Psoas muscle (tissue), 8 donors: ENCODE measurements around the gene DIP2C. TPM values are rescaled to one million over a fixed set of nuclear protein-coding genes. Genes with fewer than 3 reads are reported as not detected.

ENCODE experiments used
- ATAC-seq, 4 donors: fragments of 200-7000 bp; cut with Tn5 transposase; one replicate each; pipeline ENCODE4 v1.9.1; 2020; ENCODE audit warnings: moderate library complexity in 3 of 4, mild to moderate bottlenecking in 2 of 4
- DNase-seq, 2 donors: peaks; one replicate each; pipeline ENCODE4 v3.0.0-alpha.2; 2020
- H3K27ac ChIP-seq: fragments of 200-600 bp; one replicate; pipeline ENCODE4 v1.8.0; 2022
- H3K27me3 ChIP-seq, 3 donors: fragments of 200-600 bp in 1 of 3; one replicate each; pipeline versions ENCODE4 v1.6.1 to v1.8.0; 2013 to 2022; ENCODE audit warnings: low read length in 2 of 3, mild to moderate bottlenecking in 2 of 3, moderate library complexity in 1 of 3; ENCODE audit not compliant: insufficient read depth in 3 of 3
- H3K36me3 ChIP-seq, 2 donors: fragments of 200-600 bp in 1 of 2; one replicate each; pipeline versions ENCODE4 v1.6.1 to v1.8.0; 2013 to 2022; ENCODE audit warnings: low read depth in 1 of 2, mild to moderate bottlenecking in 1 of 2, moderate library complexity in 1 of 2; ENCODE audit not compliant: insufficient read depth in 1 of 2
- H3K4me1 ChIP-seq: fragments of 200-600 bp; one replicate; pipeline ENCODE4 v1.8.0; 2022
- H3K4me3 ChIP-seq: fragments of 200-600 bp; one replicate; pipeline ENCODE4 v1.8.0; 2022; ENCODE audit warnings: mild to moderate bottlenecking
- H3K9me3 ChIP-seq: fragments of 200-600 bp; one replicate; pipeline ENCODE4 v1.8.0; 2022
- CTCF ChIP-seq: fragments of 200-600 bp; IDR thresholded peaks from one replicate; pipeline ENCODE4 v1.8.0; 2022; ENCODE audit warnings: antibody characterized with exemption
- WGBS, 3 donors: extraction: QIAGEN DNeasy Blood & Tissue Kit; methylation state at CpG; one replicate each; pipeline versions ENCODE4 v1.1.6 to v1.1.7; 2013; 5-methylcytosine and 5-hydroxymethylcytosine counted together
- intact Hi-C, 2 donors: fragments of 100-400 bp; cut with DNase I; formaldehyde crosslinking; loops; one replicate each; pipeline versions ENCODE4 v1.11.0 to v1.14.2; 2022
- polyA plus RNA-seq, 3 donors: library from polyadenylated mRNA; stranded (reverse); fragments of 200-250 nt; gene quantifications; one replicate each; pipeline ENCODE4 v1.2.3, GENCODE V29; 2013
- total RNA-seq, 4 donors: library from RNA; stranded (reverse); fragmentation: NEBNext Ultra II Directional in 2 of 4; extraction: Animal tissue kit (Norgen Biotek cat#: 25700) in 2 of 4; gene quantifications; one replicate each; pipeline versions ENCODE4 v1.2.1 to v1.2.4, GENCODE V29; 2021 to 2023
- donor health status: healthy with polysubstance abuse.
- donor health status: DM: no; HTN: no; CAD: no; lungs with moderate emphysema.
- donor health status: Bipolar disorder and iron deficiency.
- donor health status: healthy.
- donor health status: DM: yes; HTN: yes; CAD: no.
- donor health status: DM: no; HTN: no; CAD: no.
- donor health status: DM: no; HTN: no; CAD: no.
- donor health status: DM: yes; HTN: yes; CAD: no.

The DIP2C gene
- total and polyA plus RNA-seq, 7 donors, result 7.7 to 32.0 (median 25.0) TPM

DNA sequence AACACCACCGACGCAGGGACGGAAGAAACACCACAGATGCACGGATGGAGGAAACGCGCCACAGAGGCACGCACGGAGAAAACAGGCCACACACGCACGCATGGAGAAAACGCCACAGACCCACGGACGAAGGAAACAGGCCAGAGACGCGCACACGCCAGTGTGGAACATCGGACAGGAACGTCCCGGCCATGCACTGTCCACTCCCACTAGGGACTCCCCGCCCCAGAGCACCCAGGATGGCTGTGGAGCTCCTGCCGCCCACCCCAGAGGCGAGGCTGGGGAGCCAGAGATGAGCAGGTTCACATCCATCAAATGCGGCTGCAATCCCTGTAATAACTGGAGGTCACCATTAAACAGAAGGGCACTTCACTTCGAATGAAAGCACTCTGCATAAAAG lies 17.3 kb downstream of the DIP2C start:
- ATAC-seq (no peak), DNase-seq (no peak)
- H3K4me3 ChIP-seq, result no peak overlapping the region
- TF ChIP-seq CTCF, result no peak
- H3K36me3 ChIP-seq, result no peaks in the 10 kb centered on the region
- peaks cover 23% of the 10 kb centered on the region for H3K4me1 ChIP-seq
- 96 to 98% (median 97%) methylated on average over 24 of the region's 24 CpGs for WGBS, 3 donors
- H3K9me3 ChIP-seq, result no peaks in the 10 kb centered on the region
- peaks cover 0 to 3% (median 0%) of the 10 kb centered on the region in 3 donors for H3K27me3 ChIP-seq
- no peak overlapping the region for H3K27ac ChIP-seq
- intact Hi-C loops, result no loop called here

GRCh38 chr10:670990-671389 lies 18.5 kb downstream of the DIP2C start:
- intact Hi-C loops, result no loop called here
- no peak for ATAC-seq
- H3K9me3 ChIP-seq, result no peaks in the 10 kb centered on the region
- TF ChIP-seq CTCF, result no peak
- WGBS, 3 donors, result 88 to 89% (median 89%) methylated on average over 26 of the region's 26 CpGs
- no peaks in the 10 kb centered on the region for H3K36me3 ChIP-seq
- peaks cover 17% of the 10 kb centered on the region for H3K4me1 ChIP-seq
- H3K27me3 ChIP-seq, result peaks cover 0 to 3% (median 0%) of the 10 kb centered on the region in 3 donors
- no peak overlapping the region for H3K27ac ChIP-seq
- DNase-seq, result no peak
- no peak overlapping the region for H3K4me3 ChIP-seq

- no peak for TF ChIP-seq CTCF
- DNase-seq (no peak), ATAC-seq (no peak)
- Histone ChIP-seq H3K4me3 (no peak overlapping the region), H3K4me1 (peaks cover 17% of the 10 kb centered on the region), H3K27ac (no peak overlapping the region), H3K36me3 (no peaks in the 10 kb centered on the region), H3K27me3 (peaks cover 0 to 3% (median 0%) of the 10 kb centered on the region in 3 donors), H3K9me3 (no peaks in the 10 kb centered on the region)
- intact Hi-C loops, result no loop called here
- WGBS, 3 donors, result 89 to 91% (median 89%) methylated on average over 19 of the region's 19 CpGs
These were observed 19.4 kb downstream of the DIP2C start for GRCh38 chr10:670038-670437.

DNA sequence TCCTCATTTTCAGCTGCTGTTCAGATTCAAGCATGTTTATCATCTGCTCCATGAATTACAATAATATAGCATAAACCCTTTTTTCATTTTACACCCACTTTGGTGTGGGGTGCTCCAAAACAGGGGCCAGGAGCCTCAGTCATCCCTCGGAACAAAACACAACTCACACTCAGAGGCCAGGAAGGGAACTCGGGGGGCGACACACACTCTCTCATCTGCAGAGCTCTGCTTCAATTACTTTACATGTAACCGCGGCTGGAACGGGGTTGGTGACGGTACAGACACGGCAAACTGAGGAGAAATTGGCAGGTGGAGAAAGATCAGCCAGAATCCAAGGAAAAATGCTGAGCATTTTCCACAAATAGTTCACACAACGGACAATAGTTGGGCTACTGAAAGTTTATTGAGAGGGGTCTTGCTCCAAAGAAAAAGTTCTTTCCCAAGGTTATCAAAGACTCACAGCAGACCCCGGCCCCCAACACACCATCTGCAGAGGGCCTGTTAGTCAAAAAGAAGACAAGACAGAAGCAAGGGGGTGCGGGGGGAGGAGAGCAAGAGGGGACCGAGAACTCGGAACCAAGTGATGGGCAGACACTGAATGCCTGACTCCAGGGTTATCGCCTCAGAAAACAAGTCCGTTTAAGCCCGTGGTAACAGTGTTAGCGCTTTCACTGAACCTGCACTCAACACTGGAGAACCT lies 20.5 kb downstream of the DIP2C start:
- Histone ChIP-seq H3K27me3 (peaks cover 0 to 3% (median 0%) of the 10 kb centered on the region in 3 donors), H3K4me3 (no peak overlapping the region), H3K9me3 (no peaks in the 10 kb centered on the region), H3K36me3 (no peaks in the 10 kb centered on the region), H3K27ac (no peak overlapping the region), H3K4me1 (peaks cover 22% of the 10 kb centered on the region)
- ATAC-seq (no peak), DNase-seq (no peak)
- no peak for TF ChIP-seq CTCF
- intact Hi-C loops, result no loop called here
- WGBS, 3 donors, result 74 to 85% (median 80%) methylated on average over 17 of the region's 17 CpGs
